ENCODE results near the gene TAS1R1.

Gene TAS1R1

GRCh38 chr1:6585081-6585722 is 30.1 kb downstream of the TAS1R1 start:
- no peaks in the 10 kb centered on the region for H3K27me3 ChIP-seq (ENCODE audit: control insufficient read depth, insufficient read depth, low read length)
- no peak overlapping the region for H3K9ac ChIP-seq (ENCODE audit: low read length)
- H3K36me3 ChIP-seq (ENCODE audit: control insufficient read depth, insufficient read depth, low read length) = peaks cover 41% of the 10 kb centered on the region
- no peaks in the 10 kb centered on the region for H3K9me3 ChIP-seq (ENCODE audit: control insufficient read depth, insufficient read depth, low read depth, low read length)
- no peak overlapping the region for H3K4me3 ChIP-seq (ENCODE audit: low read depth, low read length)
- H3K4me1 ChIP-seq (ENCODE audit: control insufficient read depth, insufficient read depth, low read length) = peaks cover 7% of the 10 kb centered on the region; the same call in 1 of the 2 replicates
- H3K27ac ChIP-seq (ENCODE audit: low read depth, low read length) = no peak overlapping the region

GRCh38 chr1:6585841-6586240 is 30.7 kb downstream of the TAS1R1 start:
- peaks cover 3% of the 10 kb centered on the region; the same call in 1 of the 2 replicates for H3K4me1 ChIP-seq (ENCODE audit: control insufficient read depth, insufficient read depth, low read length)
- no peaks in the 10 kb centered on the region for H3K27me3 ChIP-seq (ENCODE audit: control insufficient read depth, insufficient read depth, low read length)
- no peaks in the 10 kb centered on the region for H3K9me3 ChIP-seq (ENCODE audit: control insufficient read depth, insufficient read depth, low read depth, low read length)
- H3K36me3 ChIP-seq (ENCODE audit: control insufficient read depth, insufficient read depth, low read length) = peaks cover 48% of the 10 kb centered on the region
- H3K4me3 ChIP-seq (ENCODE audit: low read depth, low read length) = no peak overlapping the region
- no peak overlapping the region for H3K9ac ChIP-seq (ENCODE audit: low read length)
- no peak overlapping the region for H3K27ac ChIP-seq (ENCODE audit: low read depth, low read length)

- no peaks in the 10 kb centered on the region for H3K27me3 ChIP-seq (ENCODE audit: control insufficient read depth, insufficient read depth, low read length)
- H3K4me1 ChIP-seq (ENCODE audit: control insufficient read depth, insufficient read depth, low read length) = no peaks in the 10 kb centered on the region
- no peak overlapping the region for H3K4me3 ChIP-seq (ENCODE audit: low read depth, low read length)
- no peak overlapping the region for H3K9ac ChIP-seq (ENCODE audit: low read length)
- no peak overlapping the region for H3K27ac ChIP-seq (ENCODE audit: low read depth, low read length)
- peaks cover 53% of the 10 kb centered on the region for H3K36me3 ChIP-seq (ENCODE audit: control insufficient read depth, insufficient read depth, low read length)
- no peaks in the 10 kb centered on the region for H3K9me3 ChIP-seq (ENCODE audit: control insufficient read depth, insufficient read depth, low read depth, low read length)
Observed at GRCh38 chr1:6586404-6586816, 31.3 kb downstream of the TAS1R1 start.

- Histone ChIP-seq H3K27me3 (ENCODE audit: control insufficient read depth, insufficient read depth, low read length) (no peaks in the 10 kb centered on the region), H3K4me1 (ENCODE audit: control insufficient read depth, insufficient read depth, low read length) (no peaks in the 10 kb centered on the region), H3K9me3 (ENCODE audit: control insufficient read depth, insufficient read depth, low read depth, low read length) (no peaks in the 10 kb centered on the region), H3K9ac (ENCODE audit: low read length) (no peak overlapping the region), H3K4me3 (ENCODE audit: low read depth, low read length) (no peak overlapping the region), H3K27ac (ENCODE audit: low read depth, low read length) (no peak overlapping the region), H3K36me3 (ENCODE audit: control insufficient read depth, insufficient read depth, low read length) (peaks cover 55% of the 10 kb centered on the region)
Observed at GRCh38 chr1:6587261-6588005, 32.3 kb downstream of the TAS1R1 start.

GRCh38 chr1:6588128-6588892 is 33.2 kb downstream of the TAS1R1 start:
- H3K9me3 ChIP-seq (ENCODE audit: control insufficient read depth, insufficient read depth, low read depth, low read length) = no peaks in the 10 kb centered on the region
- no peak overlapping the region for H3K9ac ChIP-seq (ENCODE audit: low read length)
- no peaks in the 10 kb centered on the region for H3K4me1 ChIP-seq (ENCODE audit: control insufficient read depth, insufficient read depth, low read length)
- H3K27me3 ChIP-seq (ENCODE audit: control insufficient read depth, insufficient read depth, low read length) = no peaks in the 10 kb centered on the region
- peaks cover 62% of the 10 kb centered on the region for H3K36me3 ChIP-seq (ENCODE audit: control insufficient read depth, insufficient read depth, low read length)
- no peak overlapping the region for H3K4me3 ChIP-seq (ENCODE audit: low read depth, low read length)
- no peak overlapping the region for H3K27ac ChIP-seq (ENCODE audit: low read depth, low read length)

- H3K27me3 ChIP-seq (ENCODE audit: control insufficient read depth, insufficient read depth, low read length) = no peaks in the 10 kb centered on the region
- H3K4me1 ChIP-seq (ENCODE audit: control insufficient read depth, insufficient read depth, low read length) = no peaks in the 10 kb centered on the region
- no peak overlapping the region for H3K4me3 ChIP-seq (ENCODE audit: low read depth, low read length)
- H3K9me3 ChIP-seq (ENCODE audit: control insufficient read depth, insufficient read depth, low read depth, low read length) = no peaks in the 10 kb centered on the region
- no peak overlapping the region for H3K27ac ChIP-seq (ENCODE audit: low read depth, low read length)
- H3K36me3 ChIP-seq (ENCODE audit: control insufficient read depth, insufficient read depth, low read length) = peaks cover 69% of the 10 kb centered on the region
- no peak overlapping the region for H3K9ac ChIP-seq (ENCODE audit: low read length)
Observed at GRCh38 chr1:6588893-6589520, 33.9 kb downstream of the TAS1R1 start.

- Histone ChIP-seq H3K4me3 (ENCODE audit: low read depth, low read length) (no peak overlapping the region), H3K9ac (ENCODE audit: low read length) (no peak overlapping the region), H3K27ac (ENCODE audit: low read depth, low read length) (no peak overlapping the region), H3K9me3 (ENCODE audit: control insufficient read depth, insufficient read depth, low read depth, low read length) (no peaks in the 10 kb centered on the region), H3K36me3 (ENCODE audit: control insufficient read depth, insufficient read depth, low read length) (peaks cover 78% of the 10 kb centered on the region), H3K27me3 (ENCODE audit: control insufficient read depth, insufficient read depth, low read length) (no peaks in the 10 kb centered on the region), H3K4me1 (ENCODE audit: control insufficient read depth, insufficient read depth, low read length) (no peaks in the 10 kb centered on the region)
Observed at GRCh38 chr1:6590046-6590445, 34.9 kb downstream of the TAS1R1 start.

- no peak overlapping the region for H3K27ac ChIP-seq (ENCODE audit: low read depth, low read length)
- H3K9me3 ChIP-seq (ENCODE audit: control insufficient read depth, insufficient read depth, low read depth, low read length) = no peaks in the 10 kb centered on the region
- no peak overlapping the region for H3K9ac ChIP-seq (ENCODE audit: low read length)
- no peaks in the 10 kb centered on the region for H3K27me3 ChIP-seq (ENCODE audit: control insufficient read depth, insufficient read depth, low read length)
- no peaks in the 10 kb centered on the region for H3K4me1 ChIP-seq (ENCODE audit: control insufficient read depth, insufficient read depth, low read length)
- no peak overlapping the region for H3K4me3 ChIP-seq (ENCODE audit: low read depth, low read length)
- H3K36me3 ChIP-seq (ENCODE audit: control insufficient read depth, insufficient read depth, low read length) = peaks cover 90% of the 10 kb centered on the region
Observed at GRCh38 chr1:6591222-6591621, 36.1 kb downstream of the TAS1R1 start.

GRCh38 chr1:6591644-6592043 is 36.5 kb downstream of the TAS1R1 start:
- no peak overlapping the region for H3K27ac ChIP-seq (ENCODE audit: low read depth, low read length)
- peaks cover 94% of the 10 kb centered on the region for H3K36me3 ChIP-seq (ENCODE audit: control insufficient read depth, insufficient read depth, low read length)
- no peaks in the 10 kb centered on the region for H3K9me3 ChIP-seq (ENCODE audit: control insufficient read depth, insufficient read depth, low read depth, low read length)
- no peak overlapping the region for H3K4me3 ChIP-seq (ENCODE audit: low read depth, low read length)
- H3K4me1 ChIP-seq (ENCODE audit: control insufficient read depth, insufficient read depth, low read length) = no peaks in the 10 kb centered on the region
- no peak overlapping the region for H3K9ac ChIP-seq (ENCODE audit: low read length)
- H3K27me3 ChIP-seq (ENCODE audit: control insufficient read depth, insufficient read depth, low read length) = no peaks in the 10 kb centered on the region

- H3K9me3 ChIP-seq (ENCODE audit: control insufficient read depth, insufficient read depth, low read depth, low read length) = no peaks in the 10 kb centered on the region
- H3K27ac ChIP-seq (ENCODE audit: low read depth, low read length) = no peak overlapping the region
- peaks cover 99% of the 10 kb centered on the region for H3K36me3 ChIP-seq (ENCODE audit: control insufficient read depth, insufficient read depth, low read length)
- H3K4me1 ChIP-seq (ENCODE audit: control insufficient read depth, insufficient read depth, low read length) = no peaks in the 10 kb centered on the region
- H3K9ac ChIP-seq (ENCODE audit: low read length) = no peak overlapping the region
- H3K4me3 ChIP-seq (ENCODE audit: low read depth, low read length) = no peak overlapping the region
- H3K27me3 ChIP-seq (ENCODE audit: control insufficient read depth, insufficient read depth, low read length) = no peaks in the 10 kb centered on the region
Observed at GRCh38 chr1:6592441-6592840, 37.3 kb downstream of the TAS1R1 start.

Data from HUES6 (cell line).